ENCODE results near the gene CD248. TPM values are rescaled to one million over a fixed set of nuclear protein-coding genes. Genes with fewer than 3 reads are reported as not detected.

Gene CD248
- total RNA-seq, 1 donor, result 85.1 TPM

GRCh38 chr11:66282468-66283455 is 34.1 kb downstream of the CD248 start:
- H3K4me3 ChIP-seq (ENCODE audit: low read depth, low read length), result no peak overlapping the region
- peak; percentile 87 for TF ChIP-seq CTCF (IDR thresholded peaks at IDR 0.05; ENCODE audit: insufficient read depth, low read depth, low read length)
- DNase-seq (ENCODE audit: low read depth), result peak; percentile 95

GRCh38 chr11:66281776-66282467 is 34.9 kb downstream of the CD248 start:
- TF ChIP-seq CTCF (IDR thresholded peaks at IDR 0.05; ENCODE audit: insufficient read depth, low read depth, low read length), result no peak
- DNase-seq (ENCODE audit: low read depth), result no peak
- H3K4me3 ChIP-seq (ENCODE audit: low read depth, low read length), result no peak overlapping the region

- TF ChIP-seq CTCF (IDR thresholded peaks at IDR 0.05; ENCODE audit: insufficient read depth, low read depth, low read length), result no peak
- DNase-seq (ENCODE audit: low read depth), result no peak
- no peak overlapping the region for H3K4me3 ChIP-seq (ENCODE audit: low read depth, low read length)
These were observed 35.8 kb downstream of the CD248 start for GRCh38 chr11:66281001-66281400.

- no peak overlapping the region for H3K4me3 ChIP-seq (ENCODE audit: low read depth, low read length)
- DNase-seq (ENCODE audit: low read depth), result no peak
- TF ChIP-seq CTCF (IDR thresholded peaks at IDR 0.05; ENCODE audit: insufficient read depth, low read depth, low read length), result no peak
These were observed 36.4 kb downstream of the CD248 start for GRCh38 chr11:66280428-66280827.

GRCh38 chr11:66279092-66279734 is 37.6 kb downstream of the CD248 start:
- H3K4me3 ChIP-seq (ENCODE audit: low read depth, low read length), result no peak overlapping the region
- no peak for TF ChIP-seq CTCF (IDR thresholded peaks at IDR 0.05; ENCODE audit: insufficient read depth, low read depth, low read length)
- no peak for DNase-seq (ENCODE audit: low read depth)

- H3K4me3 ChIP-seq (ENCODE audit: low read depth, low read length), result no peak overlapping the region
- DNase-seq (ENCODE audit: low read depth), result no peak
- TF ChIP-seq CTCF (IDR thresholded peaks at IDR 0.05; ENCODE audit: insufficient read depth, low read depth, low read length), result no peak
These were observed 38.3 kb downstream of the CD248 start for GRCh38 chr11:66278363-66279091.

All from fibroblast of villous mesenchyme (primary cell).